ENCODE measurements around the gene ACTG2.

ACTG2 gene

DNA sequence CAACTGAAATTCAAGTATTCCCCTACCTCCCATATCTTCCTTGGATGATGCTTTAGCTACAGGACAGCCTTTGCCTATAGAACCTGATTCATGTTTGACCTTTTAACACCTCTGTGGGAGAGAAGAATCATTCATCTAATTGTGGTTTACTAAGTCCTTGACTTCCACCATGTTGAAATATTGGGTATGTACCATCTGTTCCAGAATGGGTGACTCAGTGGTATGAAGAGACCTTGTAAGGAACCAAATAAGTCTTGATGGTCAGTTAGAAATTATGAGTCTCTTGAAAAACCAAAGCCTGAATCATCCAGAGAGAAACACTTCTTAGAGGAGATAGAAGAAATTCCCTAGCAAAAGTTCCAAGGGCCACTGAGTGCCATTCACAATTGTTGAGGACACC lies 36.6 kb upstream of the ACTG2 start:
- H3K4me1 ChIP-seq, result no peaks in the 10 kb centered on the region
- peaks cover 6% of the 10 kb centered on the region for H3K36me3 ChIP-seq
- H3K4me3 ChIP-seq (ENCODE audit: low read depth, low read length), result no peak overlapping the region
- H3K9me3 ChIP-seq, result no peaks in the 10 kb centered on the region
- DNase-seq, result no peak
- no peaks in the 10 kb centered on the region for H3K27me3 ChIP-seq
- TF ChIP-seq, protein P1, sequence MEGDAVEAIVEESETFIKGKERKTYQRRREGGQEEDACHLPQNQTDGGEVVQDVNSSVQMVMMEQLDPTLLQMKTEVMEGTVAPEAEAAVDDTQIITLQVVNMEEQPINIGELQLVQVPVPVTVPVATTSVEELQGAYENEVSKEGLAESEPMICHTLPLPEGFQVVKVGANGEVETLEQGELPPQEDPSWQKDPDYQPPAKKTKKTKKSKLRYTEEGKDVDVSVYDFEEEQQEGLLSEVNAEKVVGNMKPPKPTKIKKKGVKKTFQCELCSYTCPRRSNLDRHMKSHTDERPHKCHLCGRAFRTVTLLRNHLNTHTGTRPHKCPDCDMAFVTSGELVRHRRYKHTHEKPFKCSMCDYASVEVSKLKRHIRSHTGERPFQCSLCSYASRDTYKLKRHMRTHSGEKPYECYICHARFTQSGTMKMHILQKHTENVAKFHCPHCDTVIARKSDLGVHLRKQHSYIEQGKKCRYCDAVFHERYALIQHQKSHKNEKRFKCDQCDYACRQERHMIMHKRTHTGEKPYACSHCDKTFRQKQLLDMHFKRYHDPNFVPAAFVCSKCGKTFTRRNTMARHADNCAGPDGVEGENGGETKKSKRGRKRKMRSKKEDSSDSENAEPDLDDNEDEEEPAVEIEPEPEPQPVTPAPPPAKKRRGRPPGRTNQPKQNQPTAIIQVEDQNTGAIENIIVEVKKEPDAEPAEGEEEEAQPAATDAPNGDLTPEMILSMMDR (IDR thresholded peaks at IDR 0.05; ENCODE audit: low read depth, low read length), result no peak

DNA sequence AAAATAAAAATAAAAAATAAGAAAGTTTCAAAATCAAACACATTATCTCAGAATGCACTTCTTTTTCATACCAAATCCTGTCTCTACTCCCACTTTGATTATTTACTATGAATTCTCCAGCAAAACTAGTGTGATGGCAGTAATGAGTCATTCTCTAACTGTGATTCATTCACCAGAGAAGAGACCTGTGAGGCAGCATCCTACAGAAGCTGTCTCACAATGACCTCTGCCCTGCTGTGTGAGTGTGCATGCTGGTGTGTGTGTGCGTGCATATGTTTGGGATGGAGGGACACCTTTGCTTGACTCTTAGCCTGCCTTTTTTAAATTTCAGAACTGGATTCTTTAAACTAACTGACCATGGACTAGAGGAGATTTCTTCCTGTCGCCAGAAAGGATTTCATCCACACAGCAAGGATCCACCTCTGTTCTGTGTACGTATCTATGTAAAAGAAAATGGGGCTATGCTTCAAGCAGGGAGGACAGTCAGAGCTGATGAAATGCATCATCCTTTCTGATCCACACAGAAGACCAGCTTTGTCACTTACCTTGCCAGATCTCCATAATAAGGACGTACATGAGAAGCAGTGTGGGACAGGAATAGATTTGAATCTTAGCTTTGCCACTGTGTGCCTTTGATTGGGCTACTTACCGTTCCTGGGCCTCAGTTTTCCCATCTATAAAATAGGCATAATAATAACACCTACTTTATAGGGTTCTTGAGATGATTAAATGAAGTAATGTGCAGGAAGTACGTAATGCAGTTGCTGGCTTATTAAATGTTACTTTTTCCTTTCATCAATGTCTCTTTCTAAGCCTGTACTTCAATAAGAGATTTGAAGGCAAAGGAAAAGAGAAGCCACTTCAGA lies 32.9 kb upstream of the ACTG2 start:
- H3K4me1 ChIP-seq, result no peaks in the 10 kb centered on the region
- no peaks in the 10 kb centered on the region for H3K9me3 ChIP-seq
- no peak for DNase-seq
- no peak overlapping the region for H3K4me3 ChIP-seq (ENCODE audit: low read depth, low read length)
- TF ChIP-seq, protein P1 (IDR thresholded peaks at IDR 0.05; ENCODE audit: low read depth, low read length), result no peak
- peaks cover 6% of the 10 kb centered on the region for H3K36me3 ChIP-seq
- H3K27me3 ChIP-seq, result no peaks in the 10 kb centered on the region

DNA sequence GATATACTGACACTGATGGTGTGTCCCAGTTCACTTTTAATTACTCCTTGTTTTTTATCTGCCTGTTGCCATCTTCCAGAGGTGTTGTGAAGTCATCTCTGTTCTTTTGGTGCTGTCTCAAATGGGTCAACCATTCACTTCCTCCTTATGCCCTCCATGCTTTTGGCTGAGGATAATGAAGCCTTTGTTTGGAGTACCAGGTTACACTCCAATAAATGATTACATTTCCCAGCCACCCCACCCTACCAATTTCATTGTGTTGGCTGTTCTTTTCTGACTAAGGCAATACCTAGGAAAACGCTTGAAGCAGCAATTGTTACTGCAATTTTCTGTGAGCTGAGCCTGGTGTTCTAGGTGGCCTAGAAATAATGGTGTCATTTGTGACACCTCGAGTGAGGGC lies 29.8 kb upstream of the ACTG2 start:
- no peaks in the 10 kb centered on the region for H3K27me3 ChIP-seq
- H3K9me3 ChIP-seq, result no peaks in the 10 kb centered on the region
- DNase-seq, result no peak
- H3K4me1 ChIP-seq, result no peaks in the 10 kb centered on the region
- no peak overlapping the region for H3K4me3 ChIP-seq (ENCODE audit: low read depth, low read length)
- peaks cover 6% of the 10 kb centered on the region for H3K36me3 ChIP-seq
- TF ChIP-seq, protein P1 (IDR thresholded peaks at IDR 0.05; ENCODE audit: low read depth, low read length), result no peak

DNA sequence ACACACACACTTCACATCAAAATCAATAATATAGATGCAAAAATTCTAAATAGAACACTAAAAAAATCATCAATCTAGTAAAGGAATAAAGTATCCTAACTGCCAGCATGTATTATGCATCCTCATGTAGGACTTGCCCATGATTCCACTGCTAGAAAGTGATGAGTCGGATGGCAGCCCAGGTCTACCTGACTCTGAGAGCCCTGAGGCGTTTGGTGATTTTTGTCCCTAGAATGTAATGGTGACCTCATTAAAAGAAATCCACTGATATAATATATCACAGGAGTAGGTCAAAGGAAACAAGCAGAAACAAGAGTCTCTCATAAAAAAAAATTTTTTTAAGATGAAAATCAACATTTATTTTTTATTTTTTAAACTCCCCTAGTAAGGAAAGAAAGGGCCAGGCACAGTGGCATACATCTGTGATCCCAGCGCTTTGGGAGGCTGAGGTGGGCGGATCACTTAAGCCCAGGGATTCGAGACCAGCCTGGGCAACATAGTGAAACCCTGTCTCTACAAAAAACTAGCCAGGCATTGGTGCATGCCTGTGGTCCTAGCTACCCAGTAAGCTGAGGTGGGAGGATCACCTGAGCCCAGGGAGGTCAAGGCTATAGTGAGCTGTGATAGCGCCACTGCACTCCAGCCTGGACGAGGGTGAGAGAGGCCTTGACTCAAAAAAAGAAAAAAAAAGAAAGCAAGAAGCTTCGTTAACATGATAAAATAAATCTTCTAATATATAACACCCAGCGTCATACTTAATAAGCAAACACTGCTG lies 24.4 kb upstream of the ACTG2 start:
- TF ChIP-seq, protein P1 (IDR thresholded peaks at IDR 0.05; ENCODE audit: low read depth, low read length), result no peak
- no peaks in the 10 kb centered on the region for H3K4me1 ChIP-seq

DNA sequence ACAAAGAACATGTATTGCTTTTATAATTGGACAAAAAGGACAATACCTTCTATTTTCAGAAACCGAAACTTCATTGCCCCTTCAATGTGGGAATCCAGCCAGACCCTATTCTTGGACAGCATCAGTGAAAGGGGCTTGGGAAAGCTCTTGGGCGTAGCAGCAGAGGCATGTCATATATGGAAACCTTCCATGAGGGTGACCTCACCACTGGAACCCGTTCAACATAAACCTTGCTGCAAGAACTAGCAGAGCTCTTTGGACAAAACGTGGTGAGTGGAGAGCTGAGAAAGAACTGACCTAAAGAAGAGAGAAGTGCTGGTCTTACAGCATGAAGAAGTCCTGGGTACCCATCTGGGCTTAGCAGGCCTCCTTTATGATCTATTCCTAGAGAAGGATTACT lies 22.7 kb upstream of the ACTG2 start:
- no peak overlapping the region for H3K4me3 ChIP-seq (ENCODE audit: low read depth, low read length)
- H3K9me3 ChIP-seq, result no peaks in the 10 kb centered on the region
- H3K27me3 ChIP-seq, result no peaks in the 10 kb centered on the region
- H3K36me3 ChIP-seq, result no peaks in the 10 kb centered on the region
- TF ChIP-seq, protein P1 (IDR thresholded peaks at IDR 0.05; ENCODE audit: low read depth, low read length), result no peak
- no peak for DNase-seq
- no peaks in the 10 kb centered on the region for H3K4me1 ChIP-seq

More for the DNA sequence above, 24.4 kb upstream of the ACTG2 start:
- DNase-seq, result no peak
- H3K27me3 ChIP-seq, result no peaks in the 10 kb centered on the region
- H3K4me3 ChIP-seq (ENCODE audit: low read depth, low read length), result no peak overlapping the region
- no peaks in the 10 kb centered on the region for H3K9me3 ChIP-seq
- no peaks in the 10 kb centered on the region for H3K36me3 ChIP-seq

All from BE2C (cell line).